Ascending aorta (tissue), 2 donors: ENCODE measurements around the gene PHOSPHO2. TPM values are rescaled to one million over a fixed set of nuclear protein-coding genes. Genes with fewer than 3 reads are reported as not detected.
A peak's percentile ranks its signal among the peaks of the same experiment; 100 is the strongest.
"Not testable (repeated sequence)": the region's sequence is repeated elsewhere in the genome, so short reads cannot be mapped to it uniquely, and the experiment has no call there.

ENCODE experiments used
- DNase-seq, 2 donors: peaks; one replicate each; pipeline ENCODE4 v3.0.0-alpha.2; 2019; ENCODE audit warnings: low spot score in 2 of 2
- H3K27ac ChIP-seq, 2 donors: fragments of 200-600 bp; sonication (generic); one replicate each; pipeline ENCODE4 v1.5.1; 2016 to 2017; ENCODE audit warnings: mild to moderate bottlenecking in 1 of 2
- H3K27me3 ChIP-seq: fragments of 200-600 bp; sonication (generic); one replicate; pipeline ENCODE4 v1.5.1; 2017
- H3K36me3 ChIP-seq, 2 donors: fragments of 200-600 bp; sonication (generic); one replicate each; pipeline ENCODE4 v1.5.1; 2016
- H3K4me1 ChIP-seq, 2 donors: fragments of 200-600 bp; sonication (generic); one replicate each; pipeline ENCODE4 v1.5.1; 2016 to 2017; ENCODE audit warnings: mild to moderate bottlenecking in 1 of 2
- H3K4me3 ChIP-seq, 2 donors: fragments of 200-600 bp; sonication (generic); one replicate each; pipeline ENCODE4 v1.5.1; 2016 to 2017; ENCODE audit warnings: mild to moderate bottlenecking in 1 of 2
- H3K9me3 ChIP-seq, 2 donors: fragments of 200-600 bp; sonication (generic); one replicate each; pipeline ENCODE4 v1.5.1; 2016
- CTCF ChIP-seq, 3 experiments: fragments of 200-600 bp in 2 of 3; fragments of 450-650 bp in 1 of 3; sonication (generic) in 2 of 3; IDR thresholded peaks; one replicate each; pipeline ENCODE4 v1.5.1; 2016 to 2019; ENCODE audit warnings: antibody characterized with exemption in 3 of 3, mild to moderate bottlenecking in 1 of 3, moderate library complexity in 1 of 3
- intact Hi-C: fragments of 100-400 bp; cut with DNase I; formaldehyde crosslinking; loops from one replicate; pipeline ENCODE4 v1.15.1; 2023
- total RNA-seq: library from RNA; depleted of rRNA; stranded (reverse); fragments of >200 nt; gene quantifications from one replicate; pipeline ENCODE4 v1.1.0, GENCODE V29; 2016

The PHOSPHO2 gene
- total RNA-seq, 1 donor from 2014 or later = not detected

GRCh38 chr2:169693360-169693759, 909 bp upstream of the PHOSPHO2 start:
- no peaks in the 10 kb centered on the region for H3K27me3 ChIP-seq
- peak in 1 of 3 experiments; percentile 23 for TF ChIP-seq CTCF (IDR thresholded peaks at IDR 0.05)

GRCh38 chr2:169694894-169695260, 608 bp downstream of the PHOSPHO2 start:
- TF ChIP-seq CTCF (IDR thresholded peaks at IDR 0.05) = no peak
- peak overlapping the region; percentile 86 to 99 for H3K4me3 ChIP-seq
- H3K4me1 ChIP-seq = peaks cover 0 to 4% of the 10 kb centered on the region in 2 donors
- no peaks in the 10 kb centered on the region for H3K9me3 ChIP-seq
- intact Hi-C loops = loop anchor here (1.0 to 2.0 kb wide), 4 partner anchors 39 to 132 kb away; partner anchors contain the start of genes PPIG, SSB and UBR3
- H3K27ac ChIP-seq = peak overlapping the region; percentile 80 to 84
- no peaks in the 10 kb centered on the region for H3K27me3 ChIP-seq
- no peak for DNase-seq
- H3K36me3 ChIP-seq = no peaks in the 10 kb centered on the region

More at GRCh38 chr2:169693360-169693759, 909 bp upstream of the PHOSPHO2 start:
- Histone ChIP-seq H3K27ac (no peak overlapping the region), H3K4me3 (peak overlapping the region in 1 of 2 donors; percentile 99), H3K9me3 (no peaks in the 10 kb centered on the region), H3K36me3 (no peaks in the 10 kb centered on the region), H3K4me1 (peaks cover 0 to 4% of the 10 kb centered on the region in 2 donors)
- no peak for DNase-seq
- intact Hi-C loops = no loop called here

GRCh38 chr2:169696381-169696780, 2.1 kb downstream of the PHOSPHO2 start:
- Histone ChIP-seq H3K4me3 (no peak overlapping the region), H3K27me3 (no peaks in the 10 kb centered on the region), H3K9me3 (no peaks in the 10 kb centered on the region), H3K27ac (no peak overlapping the region), H3K4me1 (peaks cover 0 to 4% of the 10 kb centered on the region in 2 donors), H3K36me3 (no peaks in the 10 kb centered on the region)
- TF ChIP-seq CTCF (IDR thresholded peaks at IDR 0.05) = no peak
- intact Hi-C loops = no loop called here
- no peak for DNase-seq

- H3K36me3 ChIP-seq, intact Hi-C loops, H3K27me3 ChIP-seq: not testable (repeated sequence)
Measured at GRCh38 chr2:169699173-169699572, 4.9 kb downstream of the PHOSPHO2 start.

GRCh38 chr2:169702996-169703395, 8.7 kb downstream of the PHOSPHO2 start:
- Histone ChIP-seq H3K4me3 (no peak overlapping the region), H3K27me3 (no peaks in the 10 kb centered on the region), H3K4me1 (no peaks in the 10 kb centered on the region), H3K36me3 (no peaks in the 10 kb centered on the region), H3K9me3 (no peaks in the 10 kb centered on the region), H3K27ac (no peak overlapping the region)
- intact Hi-C loops = no loop called here
- no peak for DNase-seq
- TF ChIP-seq CTCF (IDR thresholded peaks at IDR 0.05) = no peak

More at GRCh38 chr2:169699173-169699572, 4.9 kb downstream of the PHOSPHO2 start:
- not testable (repeated sequence) for H3K9me3 ChIP-seq, H3K4me1 ChIP-seq, H3K27ac ChIP-seq, H3K4me3 ChIP-seq, DNase-seq

GRCh38 chr2:169704160-169704708, 10.0 kb downstream of the PHOSPHO2 start:
- DNase-seq = no peak
- no peaks in the 10 kb centered on the region for H3K9me3 ChIP-seq
- no peak for TF ChIP-seq CTCF (IDR thresholded peaks at IDR 0.05)
- no peaks in the 10 kb centered on the region for H3K4me1 ChIP-seq
- H3K4me3 ChIP-seq = no peak overlapping the region
- no peaks in the 10 kb centered on the region for H3K36me3 ChIP-seq
- H3K27me3 ChIP-seq = no peaks in the 10 kb centered on the region
- intact Hi-C loops = no loop called here
- H3K27ac ChIP-seq = no peak overlapping the region
